Heart right ventricle (tissue), 16 donors: Measurements from ENCODE around the gene CTNNA1. TPM values are rescaled to one million over a fixed set of nuclear protein-coding genes. Genes with fewer than 3 reads are reported as not detected.

ENCODE experiments used
- ATAC-seq, 8 donors: fragments of 200-7000 bp; cut with Tn5 transposase; one replicate each; pipeline ENCODE4 v1.9.1; 2020; ENCODE audit warnings: mild to moderate bottlenecking in 8 of 8, moderate library complexity in 8 of 8, moderate number of reproducible peaks in 1 of 8
- DNase-seq, 2 donors: peaks; one replicate each; pipeline ENCODE4 v3.0.0-alpha.2; 2020
- H3K27ac ChIP-seq, 10 donors: fragments of 200-600 bp; sonication (generic) in 2 of 10; one replicate each; pipeline versions ENCODE4 v1.5.0 to v1.8.0; 2020 to 2022; ENCODE audit warnings: mild to moderate bottlenecking in 3 of 10
- H3K27me3 ChIP-seq, 7 donors: fragments of 200-600 bp; one replicate each; pipeline ENCODE4 v1.8.0; 2021 to 2022; ENCODE audit warnings: mild to moderate bottlenecking in 2 of 7
- H3K36me3 ChIP-seq, 9 donors: fragments of 200-600 bp; sonication (generic) in 1 of 9; one replicate each; pipeline versions ENCODE4 v1.5.0 to v1.8.0; 2020 to 2022; ENCODE audit warnings: mild to moderate bottlenecking in 2 of 9
- H3K4me1 ChIP-seq, 9 donors: fragments of 200-600 bp; sonication (generic) in 1 of 9; one replicate each; pipeline versions ENCODE4 v1.5.0 to v1.8.0; 2020 to 2022; ENCODE audit warnings: mild to moderate bottlenecking in 4 of 9
- H3K4me3 ChIP-seq, 10 donors: fragments of 200-600 bp; sonication (generic) in 2 of 10; one replicate each; pipeline versions ENCODE4 v1.5.0 to v1.8.0; 2020 to 2022; ENCODE audit warnings: mild to moderate bottlenecking in 7 of 10, moderate library complexity in 2 of 10
- H3K9me3 ChIP-seq, 11 donors: fragments of 200-600 bp in 10 of 11; sonication (generic) in 2 of 11; one replicate each; pipeline versions ENCODE4 v1.5.0 to v1.8.0; 2013 to 2022; ENCODE audit warnings: mild to moderate bottlenecking in 2 of 11, control low read depth in 1 of 11, moderate library complexity in 1 of 11
- WGBS, 2 donors: extraction: QIAGEN DNeasy Blood & Tissue Kit; methylation state at CpG; one replicate each; pipeline ENCODE4 v1.1.7; 2013; ENCODE audit warnings: inconsistent platforms in 1 of 2; 5-methylcytosine and 5-hydroxymethylcytosine counted together
- intact Hi-C, 10 donors: fragments of 100-400 bp; cut with DNase I; formaldehyde crosslinking; loops; one replicate each; pipeline versions ENCODE4 v1.11.1 to v1.14.2; 2022
- polyA plus RNA-seq, 2 donors: library from polyadenylated mRNA; stranded (reverse); fragments of 200-250 nt; gene quantifications; one replicate each; pipeline ENCODE4 v1.2.3, GENCODE V29; 2013
- total RNA-seq, 10 donors: library from RNA; stranded (reverse); fragmentation: NEBNext Ultra II Directional in 3 of 10; extraction: Animal tissue kit (Norgen Biotek cat#: 25700) in 3 of 10; gene quantifications; one replicate each; pipeline versions ENCODE4 v1.2.1 to v1.2.4, GENCODE V29; 2021 to 2023
- TF ChIP-seq, protein P1 (sequence below), 9 donors: fragments of 200-600 bp; sonication (generic) in 2 of 9; IDR thresholded peaks; one replicate each; pipeline versions ENCODE4 v1.5.0 to v1.8.0; 2021 to 2022; ENCODE audit warnings: antibody characterized with exemption in 9 of 9, mild to moderate bottlenecking in 5 of 9, moderate library complexity in 1 of 9
- donor health status: Arrhythmogenic right ventricular cardiomyopathy.
- donor health status: ischemic (EF 13 %, LVEDD 7.1; RV severe dilation, severe dysfunction).
- donor health status: healthy with polysubstance abuse.
- donor health status: DM: no; HTN: yes; CAD: no.
- donor health status: DM: no; HTN: no; CAD: no.
- donor health status: ischemic (EF 25% LVEDD 6.9; RV normal size, moderate dysfunction).
- donor health status: ischemic (EF 25% LVEDD 5.7; RV mildly dilated, moderate dysfunction).
- donor health status: healthy.
- donor health status: DM: yes; HTN: yes; CAD: no.
- donor health status: Ischemic cardiomyopathy.
- donor health status: ischemic (EF 35%, LVEDD 5.7; RV mildly dilated, moderate dysfunction).
- donor health status: nonischemic (EF 11% LVEDD 7.7; RV severe dilation, severe dysfunction).
- donor health status: DM: yes; HTN: yes; CAD: no.
- donor health status: PGD.
- donor health status: ischemic (EF 29% LVEDD 5.4; RV normal size, mild dysfunction).
- donor health status: nonischemic (EF 23%, LVEDD 6.1; RV moderate dilation, normal function).

Gene CTNNA1
- total and polyA plus RNA-seq, 12 donors: 128 to 416 (median 379) TPM

DNA sequence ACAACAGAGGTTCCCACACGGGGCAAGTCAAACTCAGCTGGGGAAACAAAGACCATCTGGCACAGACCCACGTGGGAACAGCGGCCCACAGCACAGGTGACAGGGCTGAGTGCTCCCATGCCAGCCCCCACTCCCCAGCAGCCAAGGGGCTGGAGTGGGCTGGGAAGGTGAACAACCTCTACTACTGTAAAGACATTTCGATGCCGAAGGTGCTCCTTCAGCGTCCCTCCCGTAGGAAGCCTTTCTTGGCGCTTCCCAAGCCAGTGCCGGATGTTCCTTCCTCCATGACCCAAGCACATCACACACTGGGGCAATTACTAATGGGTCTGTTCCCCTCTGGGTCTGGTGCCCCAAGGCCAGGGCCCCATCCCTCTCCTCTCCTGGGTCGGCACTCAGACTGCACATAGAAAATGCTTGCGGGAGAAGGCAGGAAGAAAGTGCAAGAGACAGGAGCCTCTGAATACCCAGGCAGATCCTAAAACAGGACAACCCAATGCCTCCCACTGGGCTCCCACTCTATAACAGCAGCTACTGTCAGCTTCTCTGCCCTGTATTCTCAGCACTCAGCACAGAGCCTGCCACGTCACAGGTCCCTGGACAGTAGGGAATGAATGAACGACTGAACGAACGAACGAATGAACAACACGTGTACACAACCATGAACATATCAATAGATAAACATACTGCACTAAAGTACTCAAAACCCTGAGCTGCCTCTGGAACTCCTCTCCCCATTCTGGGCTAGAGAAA is 198.9 kb downstream of the CTNNA1 start:
- TF ChIP-seq, protein P1, sequence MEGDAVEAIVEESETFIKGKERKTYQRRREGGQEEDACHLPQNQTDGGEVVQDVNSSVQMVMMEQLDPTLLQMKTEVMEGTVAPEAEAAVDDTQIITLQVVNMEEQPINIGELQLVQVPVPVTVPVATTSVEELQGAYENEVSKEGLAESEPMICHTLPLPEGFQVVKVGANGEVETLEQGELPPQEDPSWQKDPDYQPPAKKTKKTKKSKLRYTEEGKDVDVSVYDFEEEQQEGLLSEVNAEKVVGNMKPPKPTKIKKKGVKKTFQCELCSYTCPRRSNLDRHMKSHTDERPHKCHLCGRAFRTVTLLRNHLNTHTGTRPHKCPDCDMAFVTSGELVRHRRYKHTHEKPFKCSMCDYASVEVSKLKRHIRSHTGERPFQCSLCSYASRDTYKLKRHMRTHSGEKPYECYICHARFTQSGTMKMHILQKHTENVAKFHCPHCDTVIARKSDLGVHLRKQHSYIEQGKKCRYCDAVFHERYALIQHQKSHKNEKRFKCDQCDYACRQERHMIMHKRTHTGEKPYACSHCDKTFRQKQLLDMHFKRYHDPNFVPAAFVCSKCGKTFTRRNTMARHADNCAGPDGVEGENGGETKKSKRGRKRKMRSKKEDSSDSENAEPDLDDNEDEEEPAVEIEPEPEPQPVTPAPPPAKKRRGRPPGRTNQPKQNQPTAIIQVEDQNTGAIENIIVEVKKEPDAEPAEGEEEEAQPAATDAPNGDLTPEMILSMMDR (IDR thresholded peaks at IDR 0.05): no peak
- Histone ChIP-seq H3K27me3 (no peaks in the 10 kb centered on the region), H3K36me3 (peaks cover 0 to 13% (median 0%) of the 10 kb centered on the region in 9 donors), H3K4me3 (no peak overlapping the region), H3K27ac (peak overlapping the region in 8 of 10 donors; percentile 8 to 95 (median 86)), H3K9me3 (no peaks in the 10 kb centered on the region), H3K4me1 (peaks cover 41 to 91% (median 79%) of the 10 kb centered on the region in 9 donors)
- 76 to 79% methylated on average over 17 of the region's 17 CpGs for WGBS, 2 donors
- no peak for ATAC-seq
- DNase-seq: no peak
- intact Hi-C loops: no loop called here

DNA sequence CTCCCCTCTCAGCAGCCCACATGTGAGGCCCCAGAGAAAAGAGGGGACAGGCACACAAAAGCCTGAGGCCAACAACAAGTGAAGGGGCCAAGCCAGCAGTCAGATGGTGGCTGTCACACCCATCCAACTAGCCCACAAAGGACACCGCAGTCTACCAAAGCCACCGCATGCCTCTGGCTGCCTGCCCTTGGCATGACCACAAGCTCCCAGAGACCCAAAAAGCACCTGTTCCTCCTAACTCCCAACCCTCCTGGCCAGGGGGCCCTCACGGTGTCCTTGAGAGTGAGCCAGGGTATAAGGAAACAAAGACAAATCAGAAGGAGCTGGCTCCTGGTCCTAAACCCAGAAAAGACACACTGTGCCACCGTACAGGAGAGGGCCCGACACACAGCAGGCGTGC is 199.7 kb downstream of the CTNNA1 start:
- Histone ChIP-seq H3K4me3 (no peak overlapping the region), H3K27ac (peak overlapping the region; percentile 8 to 95 (median 86)), H3K27me3 (no peaks in the 10 kb centered on the region), H3K4me1 (peaks cover 41 to 83% (median 71%) of the 10 kb centered on the region in 9 donors), H3K9me3 (no peaks in the 10 kb centered on the region), H3K36me3 (peaks cover 0 to 5% (median 0%) of the 10 kb centered on the region in 9 donors)
- intact Hi-C loops: no loop called here
- DNase-seq (no peak), ATAC-seq (peak in 6 of 8 donors; percentile 1 to 22 (median 11))
- 20% methylated on average over 6 of the region's 6 CpGs for WGBS, 2 donors
- TF ChIP-seq, protein P1 (IDR thresholded peaks at IDR 0.05): no peak

DNA sequence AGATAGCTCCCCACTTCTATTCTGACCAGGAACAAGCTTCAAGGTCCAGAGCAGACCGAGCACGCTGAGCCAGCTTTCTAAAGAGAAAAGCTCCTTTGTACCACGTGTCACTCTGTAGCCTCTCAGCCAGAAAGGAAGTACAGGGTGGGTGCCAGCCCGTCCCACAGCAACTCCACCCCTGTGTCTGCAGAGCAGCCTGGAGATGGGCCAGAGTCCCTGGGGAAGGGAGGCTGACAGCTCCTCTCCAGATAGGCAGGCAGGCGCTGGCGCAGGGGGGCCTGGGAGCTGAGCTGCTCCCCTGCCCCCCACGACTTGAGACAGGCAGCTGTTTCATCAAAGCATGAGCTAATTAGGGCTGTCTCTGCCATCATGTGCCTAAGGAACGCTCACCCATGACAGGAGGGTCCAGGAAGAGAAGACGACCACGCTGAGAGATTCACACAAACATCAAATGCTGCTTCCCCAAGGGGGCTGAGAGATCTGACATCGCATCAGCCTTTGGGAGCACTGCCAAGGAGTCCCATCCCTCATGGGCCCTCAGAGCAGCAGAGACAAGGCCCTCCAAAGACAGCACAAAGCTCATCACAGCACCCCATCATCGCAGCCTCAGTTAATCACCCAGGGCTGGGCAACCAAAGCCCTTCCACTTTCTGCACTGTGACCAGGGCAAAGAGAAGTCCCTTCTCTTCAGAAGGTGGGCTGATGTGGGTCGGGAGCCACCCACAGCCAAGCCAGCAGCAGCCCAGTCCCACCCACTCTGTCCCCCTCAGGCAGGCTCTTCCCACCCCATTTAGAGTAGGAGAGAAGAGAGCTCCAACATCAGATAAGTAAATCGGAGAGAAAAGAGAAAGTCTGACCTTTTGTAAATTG is 200.4 kb downstream of the CTNNA1 start:
- TF ChIP-seq, protein P1 (IDR thresholded peaks at IDR 0.05): no peak
- peaks cover 39 to 77% (median 66%) of the 10 kb centered on the region in 9 donors for H3K4me1 ChIP-seq
- intact Hi-C loops: loop anchor here in 1 of 10 donors (2.0 kb wide), 1 partner anchor 17 kb away; no protein-coding TSS in a partner anchor
- H3K9me3 ChIP-seq: no peaks in the 10 kb centered on the region
- peaks cover 0 to 4% (median 0%) of the 10 kb centered on the region in 9 donors for H3K36me3 ChIP-seq
- ATAC-seq (peak; percentile 87 to 96 (median 94)), DNase-seq (peak; percentile 90 to 91)
- no peak overlapping the region for H3K4me3 ChIP-seq
- no peaks in the 10 kb centered on the region for H3K27me3 ChIP-seq
- WGBS, 2 donors: 19 to 23% methylated on average over 14 of the region's 14 CpGs
- peak overlapping the region; percentile 57 to 95 (median 86) for H3K27ac ChIP-seq
